Sciatic nerve (tissue), 2 donors: ENCODE measurements around the gene ACAA2. TPM values are rescaled to one million over a fixed set of nuclear protein-coding genes. Genes with fewer than 3 reads are reported as not detected.
A peak's percentile ranks its signal among the peaks of the same experiment; 100 is the strongest.
"Not testable (repeated sequence)": the region's sequence is repeated elsewhere in the genome, so short reads cannot be mapped to it uniquely, and the experiment has no call there.

Source experiments
- ATAC-seq: fragments of 200-7000 bp; cut with Tn5 transposase; one replicate; pipeline ENCODE4 v1.9.1; 2020; ENCODE audit warnings: mild to moderate bottlenecking, moderate library complexity
- DNase-seq: peaks from one replicate; pipeline ENCODE4 v3.0.0-alpha.2; 2020; ENCODE audit warnings: low spot score
- intact Hi-C: fragments of 100-400 bp; cut with DNase I; formaldehyde crosslinking; loops from one replicate; pipeline ENCODE4 v1.14.2; 2022
- total RNA-seq: library from RNA; stranded (reverse); fragmentation: NEBNext Ultra II Directional; extraction: Animal tissue kit (Norgen Biotek cat#: 25700); gene quantifications from one replicate; pipeline ENCODE4 v1.2.1, GENCODE V29; 2021
- donor health status: DM: no; HTN: no; CAD: no.
- donor health status: DM: no; HTN: no; CAD: no.

ACAA2 gene
- total RNA-seq, 1 donor from 2014 or later = 32.9 TPM

DNA sequence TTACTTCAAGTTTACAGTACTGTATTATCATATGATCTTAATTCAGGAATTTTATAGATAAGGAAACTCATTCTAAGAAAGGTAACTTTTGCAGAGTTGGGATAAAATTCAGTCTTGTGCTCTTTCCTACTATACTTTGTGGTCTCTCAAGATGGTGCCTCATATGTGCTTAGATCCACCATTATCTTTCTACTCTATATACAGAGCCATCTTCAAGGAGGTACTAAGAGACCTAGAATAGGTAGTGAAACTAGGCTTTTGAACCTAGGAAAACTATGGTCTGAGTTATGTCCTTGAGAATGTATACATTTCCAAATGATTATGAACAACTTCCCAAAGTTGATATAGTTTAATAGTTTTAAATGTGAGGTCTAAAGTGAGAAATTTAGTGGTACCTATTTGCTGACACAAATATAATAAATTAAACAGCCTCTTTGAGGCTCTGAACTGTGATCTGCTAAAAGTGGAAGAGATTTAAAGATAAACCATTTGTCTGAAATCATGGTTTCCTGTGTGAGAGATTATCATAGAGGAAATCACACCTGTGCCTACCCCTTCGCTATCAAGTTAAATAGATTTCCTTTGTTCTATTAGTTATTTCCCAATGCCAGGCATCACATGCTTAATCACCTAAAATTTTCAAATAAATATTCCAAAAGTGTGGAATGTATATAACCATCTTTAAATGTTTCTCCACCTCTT lies 27.2 kb downstream of the ACAA2 start:
- intact Hi-C loops = no loop called here
- no peak for ATAC-seq
- no peak for DNase-seq

DNA sequence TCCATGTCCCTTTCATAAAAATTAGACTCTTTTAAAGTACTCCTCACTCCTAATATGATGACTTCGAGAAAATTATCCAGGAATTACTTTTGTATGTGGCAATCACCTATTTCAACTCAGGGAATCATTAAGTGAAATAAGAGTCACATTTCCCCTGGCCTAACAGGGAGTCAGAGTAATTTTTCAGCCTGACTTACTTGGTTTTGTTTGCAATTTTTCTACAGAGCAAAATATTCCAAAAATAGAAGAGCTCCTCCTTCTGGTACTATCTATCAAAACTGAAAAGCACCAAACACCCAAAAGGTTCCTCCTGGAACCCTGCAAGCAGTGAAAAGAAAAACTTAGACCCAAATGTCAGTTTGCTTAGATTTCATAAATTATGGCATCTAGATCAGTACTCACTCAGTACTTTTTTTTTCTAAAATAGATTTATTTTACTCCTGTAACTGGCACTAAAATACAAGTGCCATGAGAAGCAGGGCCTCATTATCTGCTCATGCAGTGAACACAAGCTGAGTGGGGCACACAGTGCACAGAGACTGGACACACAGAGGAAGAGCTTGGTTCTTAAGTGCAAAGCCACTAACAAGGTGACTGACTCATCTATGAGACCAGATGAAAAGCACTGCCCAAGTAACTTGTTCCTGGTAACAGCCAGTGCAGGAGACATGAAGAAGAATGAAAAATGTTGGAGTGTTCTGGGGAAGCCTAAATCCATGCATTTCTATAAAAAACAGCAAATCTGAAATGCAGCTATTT lies 28.7 kb downstream of the ACAA2 start:
- intact Hi-C loops = no loop called here
- DNase-seq = no peak

DNA sequence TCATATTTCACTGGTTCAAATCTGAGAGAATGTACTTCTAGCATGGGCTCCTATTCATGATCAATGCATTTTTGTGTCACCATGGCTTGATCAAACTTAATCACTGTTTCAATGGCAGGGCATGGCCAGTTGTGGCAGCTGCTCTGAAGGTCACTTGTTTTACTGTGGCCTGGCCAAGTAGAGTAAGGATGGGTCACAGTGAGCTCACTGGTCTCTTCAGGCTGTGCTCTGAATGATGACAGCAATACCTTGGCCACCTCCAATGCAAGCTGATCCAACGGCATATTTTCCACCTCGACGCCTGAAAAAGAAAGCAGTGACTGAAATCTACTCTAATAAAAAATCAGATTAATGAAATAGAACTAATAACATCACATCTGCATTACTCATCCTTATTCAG lies 29.7 kb downstream of the ACAA2 start:
- intact Hi-C loops, ATAC-seq, DNase-seq: not testable (repeated sequence)

More for the DNA sequence above, 28.7 kb downstream of the ACAA2 start:
- no peak for ATAC-seq

DNA sequence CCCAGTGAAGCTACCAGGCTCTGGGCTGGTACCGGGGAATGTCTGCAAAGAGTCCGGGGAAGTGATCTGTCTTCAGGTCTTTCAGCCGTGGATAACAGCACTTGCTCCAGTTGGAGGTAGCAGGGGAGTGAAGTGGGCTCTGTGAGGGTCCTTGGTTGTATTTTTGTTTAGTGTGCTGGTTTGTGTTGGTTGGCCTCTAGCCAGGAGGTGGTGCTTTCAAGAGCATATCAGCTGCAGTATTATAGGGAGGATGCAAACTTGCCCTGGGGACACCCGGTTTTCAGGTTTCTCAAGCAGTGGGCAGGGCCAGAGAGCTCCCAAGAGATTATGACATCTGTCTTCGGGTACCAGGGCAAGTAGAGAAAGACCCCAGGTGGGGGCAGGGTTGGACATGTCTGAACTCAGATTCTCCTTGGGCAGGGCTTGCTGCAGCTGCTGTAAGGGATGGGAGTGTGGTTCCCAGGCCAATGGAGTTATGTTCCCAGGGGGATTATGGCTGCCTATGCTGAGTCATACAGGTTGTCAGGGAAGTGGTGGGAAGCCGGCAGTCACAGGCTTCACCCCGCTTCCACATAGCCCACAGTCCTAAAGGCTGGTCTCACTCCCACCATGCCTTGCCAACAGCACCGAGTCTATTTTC lies 34.4 kb downstream of the ACAA2 start:
- DNase-seq (no peak), ATAC-seq (no peak)
- intact Hi-C loops = no loop called here

DNA sequence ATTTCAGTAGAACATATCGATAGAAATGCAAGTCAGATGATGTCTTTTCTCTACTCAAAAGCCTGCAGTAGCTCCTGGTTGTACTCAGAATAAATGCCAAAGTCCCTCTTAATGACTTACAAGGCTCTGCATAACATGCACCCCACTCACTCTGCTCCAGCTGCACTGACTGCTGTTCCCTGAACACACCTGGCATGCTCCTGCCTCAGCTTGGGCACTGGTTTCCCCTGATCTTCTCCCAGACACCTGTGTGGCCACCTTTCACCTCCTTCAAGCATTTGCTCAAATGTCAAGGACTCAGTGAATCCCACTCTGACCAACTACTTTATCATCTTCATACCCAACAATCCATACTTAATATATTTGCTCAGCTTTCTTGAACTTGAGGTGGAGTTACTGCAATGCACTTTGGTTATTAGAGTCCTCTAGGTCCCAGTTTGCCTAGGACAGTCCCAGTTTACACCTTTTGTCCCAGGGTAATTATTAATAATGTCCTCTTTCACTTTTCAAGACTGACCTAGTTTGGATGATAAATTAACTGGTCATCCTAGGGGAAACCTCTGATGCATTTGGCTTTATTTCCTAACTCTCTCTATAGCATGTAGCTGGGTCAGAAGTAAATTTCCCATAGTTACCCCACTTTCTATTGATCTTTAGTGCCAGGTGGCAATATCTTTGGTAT lies 44.1 kb downstream of the ACAA2 start:
- DNase-seq (no peak), ATAC-seq (no peak)
- intact Hi-C loops = loop anchor here (10.0 kb wide), 1 partner anchor 1944 kb away; no protein-coding TSS in a partner anchor

DNA sequence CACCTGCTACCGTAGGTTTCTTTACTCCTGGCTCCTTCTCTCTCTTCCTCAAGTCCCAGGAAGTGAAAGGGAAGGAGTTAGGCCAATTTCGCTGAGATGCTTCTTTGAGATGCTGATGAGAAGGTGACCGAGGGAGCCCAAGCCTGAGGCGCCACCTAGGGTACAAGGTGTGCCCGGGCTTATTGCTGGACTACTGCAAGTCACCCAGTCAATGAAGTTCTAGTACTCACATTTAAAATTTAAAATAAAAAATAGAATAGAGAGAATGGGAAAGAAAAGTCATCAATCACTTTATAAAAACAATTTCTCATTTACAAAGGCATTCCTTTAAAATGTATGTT lies 45.3 kb downstream of the ACAA2 start:
- ATAC-seq (peak; percentile 76), DNase-seq (peak; percentile 71)

GRCh38 chr18:49767111-49768050 lies 46.0 kb downstream of the ACAA2 start:
- intact Hi-C loops = loop anchor here (10.0 kb wide), 1 partner anchor 1943 kb away; no protein-coding TSS in a partner anchor
- DNase-seq (no peak), ATAC-seq (no peak)

More for the DNA sequence above, 45.3 kb downstream of the ACAA2 start:
- intact Hi-C loops = loop anchor here (10.0 kb wide), 1 partner anchor 1943 kb away; no protein-coding TSS in a partner anchor

DNA sequence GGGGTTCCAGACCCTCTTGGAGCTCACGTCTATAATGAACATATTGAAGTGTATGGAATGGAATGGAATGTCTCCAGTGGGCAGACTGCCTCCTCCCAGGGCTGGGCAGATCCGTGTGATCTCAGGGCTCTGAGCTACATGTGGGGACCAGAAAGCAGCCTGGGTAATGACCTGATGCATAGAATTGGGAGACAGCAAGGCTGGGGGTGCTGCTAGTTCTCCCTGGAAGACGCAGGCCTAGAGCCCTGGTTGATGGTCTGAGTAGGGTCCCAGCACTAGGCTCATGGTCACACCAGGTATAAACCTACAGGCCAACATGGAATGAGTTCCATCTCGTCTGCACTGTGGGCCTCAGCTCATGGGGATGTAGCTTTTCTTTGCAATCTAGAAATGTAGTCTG lies 46.7 kb downstream of the ACAA2 start:
- intact Hi-C loops = loop anchor here (10.0 kb wide), 1 partner anchor 1942 kb away; no protein-coding TSS in a partner anchor
- DNase-seq = no peak

GRCh38 chr18:49764032-49764431 lies 49.3 kb downstream of the ACAA2 start:
- DNase-seq = no peak
- ATAC-seq = no peak
- intact Hi-C loops = loop anchor here (10.0 kb wide), 1 partner anchor 1939 kb away; no protein-coding TSS in a partner anchor

More for the DNA sequence above, 46.7 kb downstream of the ACAA2 start:
- no peak for ATAC-seq

GRCh38 chr18:49763590-49763989 lies 49.7 kb downstream of the ACAA2 start:
- intact Hi-C loops = loop anchor here (10.0 kb wide), 1 partner anchor 1939 kb away; no protein-coding TSS in a partner anchor
- DNase-seq = no peak
- ATAC-seq = no peak

DNA sequence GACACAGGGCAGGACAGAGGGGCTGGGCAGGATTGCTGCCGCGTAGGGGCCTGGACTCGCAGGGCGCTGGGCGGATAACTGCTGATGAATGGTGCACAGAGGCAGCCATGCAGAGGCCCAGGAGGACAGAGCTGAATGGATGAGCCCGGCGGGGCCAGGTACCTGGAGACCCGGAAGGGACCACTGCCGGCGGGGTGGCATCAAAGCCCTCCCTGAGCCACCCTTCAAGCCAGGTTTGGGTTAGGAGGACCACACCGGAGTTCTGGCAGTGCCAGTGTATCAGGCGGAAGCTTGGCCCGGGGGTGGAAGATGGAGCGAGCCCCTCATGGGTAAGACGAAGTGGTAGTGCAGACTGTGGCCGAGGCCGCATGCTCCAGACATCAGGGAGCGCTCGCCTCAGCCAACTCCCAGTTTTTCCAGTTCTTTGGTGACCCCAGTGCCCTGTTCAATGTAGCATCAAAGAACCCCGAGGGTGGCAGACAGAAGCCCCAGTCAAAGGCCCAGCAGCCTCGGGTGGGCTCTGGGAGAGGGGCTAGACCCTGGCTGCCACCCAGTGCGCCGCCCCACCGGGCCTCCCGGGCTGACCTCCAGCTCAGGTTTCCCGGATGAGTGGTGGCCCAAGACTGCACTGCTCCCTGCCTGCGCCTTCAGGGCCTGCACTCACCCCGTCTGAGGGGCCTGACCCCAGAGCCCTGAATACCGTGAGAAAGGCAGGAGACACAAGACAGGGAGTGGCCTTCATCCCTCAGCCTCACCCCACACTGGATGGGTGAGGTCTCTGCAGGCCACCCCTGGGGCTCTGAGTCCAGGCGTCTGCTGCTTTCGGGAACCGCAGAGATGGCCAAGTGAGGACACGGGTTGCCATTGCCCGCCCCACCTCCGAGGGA lies 50.9 kb downstream of the ACAA2 start:
- ATAC-seq (peak; percentile 35), DNase-seq (no peak)
- intact Hi-C loops = loop anchor here (10.0 kb wide), 1 partner anchor 1938 kb away; no protein-coding TSS in a partner anchor

DNA sequence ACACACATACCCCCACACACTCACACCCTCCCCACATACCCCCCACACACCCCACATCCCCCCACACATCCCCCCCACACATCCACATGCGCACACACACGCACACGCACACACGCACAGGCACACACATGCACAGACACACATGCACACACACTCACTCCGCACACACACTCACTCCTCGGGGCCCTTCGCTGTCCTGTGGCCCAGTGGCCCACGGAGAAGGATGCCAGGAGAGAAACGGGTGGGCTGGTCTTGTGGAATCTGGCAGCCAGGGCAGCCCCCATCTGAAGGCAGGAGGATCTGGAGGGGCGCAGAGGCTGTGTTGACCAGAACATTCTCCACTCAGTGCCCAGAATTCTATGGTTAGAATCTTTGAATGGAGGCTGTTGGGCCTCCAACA lies 51.6 kb downstream of the ACAA2 start:
- no peak for ATAC-seq
- intact Hi-C loops = loop anchor here (10.0 kb wide), 1 partner anchor 1937 kb away; no protein-coding TSS in a partner anchor

DNA sequence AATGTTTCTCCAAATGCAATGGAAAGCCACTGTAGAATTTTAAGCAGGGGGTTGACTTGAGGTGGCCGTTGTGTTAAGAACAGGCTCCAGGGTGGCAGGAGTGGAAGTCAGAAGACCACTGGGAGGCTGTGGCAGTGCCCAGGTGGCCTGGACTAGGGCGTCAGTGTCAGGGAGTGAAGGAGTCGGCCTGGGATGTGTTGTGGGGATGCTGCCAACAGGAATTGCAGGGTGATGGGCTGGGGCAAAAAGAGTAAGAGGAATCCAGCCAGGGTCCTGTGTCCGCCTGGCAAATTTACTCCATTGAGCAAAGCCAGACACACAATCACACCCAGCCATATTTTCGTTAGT lies 55.1 kb downstream of the ACAA2 start:
- ATAC-seq (no peak), DNase-seq (no peak)
- intact Hi-C loops = no loop called here

More for the DNA sequence above, 51.6 kb downstream of the ACAA2 start:
- no peak for DNase-seq

GRCh38 chr18:49757513-49758262 lies 55.6 kb downstream of the ACAA2 start:
- no peak for DNase-seq
- no peak for ATAC-seq
- intact Hi-C loops = no loop called here

- no peak for DNase-seq
- ATAC-seq = no peak
- intact Hi-C loops = no loop called here
Observed at GRCh38 chr18:49756671-49757362, 56.5 kb downstream of the ACAA2 start.

DNA sequence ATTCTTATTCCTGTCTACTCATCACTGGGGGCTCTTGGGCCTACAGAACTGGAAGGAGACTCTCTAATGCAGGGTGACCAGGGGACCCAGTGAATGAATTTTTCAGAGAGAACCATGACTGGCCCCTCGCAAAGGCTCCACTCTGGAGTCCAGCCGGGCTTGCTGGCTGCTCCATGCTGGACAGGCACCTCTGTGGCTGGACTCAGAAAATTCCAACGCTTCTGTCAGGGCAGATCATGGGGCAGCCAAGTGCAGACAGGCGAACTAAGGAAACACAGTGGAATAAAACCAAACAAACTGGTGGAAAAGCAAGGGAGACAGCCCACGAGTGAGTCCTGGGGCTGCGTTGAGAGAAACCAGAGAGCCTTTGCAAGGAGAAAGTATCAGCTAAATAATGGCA lies 57.2 kb downstream of the ACAA2 start:
- no peak for DNase-seq
- no peak for ATAC-seq
- intact Hi-C loops = no loop called here
